Gastrocnemius medialis (tissue), 4 donors: ENCODE measurements around the gene TBCK. TPM values are rescaled to one million over a fixed set of nuclear protein-coding genes. Genes with fewer than 3 reads are reported as not detected.

Experiments
- ATAC-seq, 2 donors: fragments of 150-250 bp; one replicate each; pipeline ENCODE4 v1.9.1; 2016
- DNase-seq, 2 donors: peaks; one replicate each; pipeline ENCODE4 v3.0.0-alpha.2; 2019
- H3K27ac ChIP-seq, 4 donors: fragments of 200-600 bp; sonication (generic); 1 replicate in 1 of 4; 2 replicates in 3 of 4; pipeline ENCODE4 v1.5.1; 2016 to 2018; ENCODE audit warnings: mild to moderate bottlenecking in 2 of 4, moderate library complexity in 1 of 4
- H3K27me3 ChIP-seq, 3 donors: fragments of 200-600 bp; sonication (generic) in 2 of 3; 1 replicate in 1 of 3; 2 replicates in 2 of 3; pipeline versions ENCODE4 v1.5.1 to v1.6.0; 2016 to 2019; ENCODE audit warnings: mild to moderate bottlenecking in 1 of 3, moderate library complexity in 1 of 3
- H3K36me3 ChIP-seq, 2 donors: fragments of 200-600 bp; sonication (generic) in 1 of 2; one replicate each; pipeline ENCODE4 v1.5.1; 2017 to 2018
- H3K4me1 ChIP-seq, 2 donors: fragments of 200-600 bp; sonication (generic) in 1 of 2; one replicate each; pipeline ENCODE4 v1.5.1; 2016 to 2017; ENCODE audit warnings: mild to moderate bottlenecking in 2 of 2
- H3K4me3 ChIP-seq, 4 donors: fragments of 200-600 bp; sonication (generic) in 3 of 4; 1 replicate in 1 of 4; 2 replicates in 3 of 4; pipeline ENCODE4 v1.5.1; 2016 to 2019; ENCODE audit warnings: mild to moderate bottlenecking in 2 of 4
- H3K9me3 ChIP-seq, 3 donors: fragments of 200-600 bp; sonication (generic) in 2 of 3; 1 replicate in 1 of 3; 2 replicates in 2 of 3; pipeline ENCODE4 v1.5.1; 2016 to 2019
- POLR2A ChIP-seq, 2 donors: fragments of 450-650 bp; IDR thresholded peaks; one replicate each; pipeline ENCODE4 v1.6.1; 2017; ENCODE audit warnings: antibody characterized with exemption in 2 of 2, mild to moderate bottlenecking in 2 of 2, moderate library complexity in 2 of 2
- in situ Hi-C, 4 donors: fragments of 200-750 bp; cut with MboI; loops; one replicate each; pipeline versions ENCODE4 v1.15.0 to v1.8.0; 2017; ENCODE audit warnings: low sequenced_read_pairs in 4 of 4
- intact Hi-C: fragments of 100-400 bp; cut with DNase I; formaldehyde crosslinking; loops from one replicate; pipeline ENCODE4 v1.15.1; 2023; ENCODE audit warnings: low total_unique reads
- total RNA-seq, 4 donors: library from RNA; depleted of rRNA; stranded (reverse); fragments of >200 nt; gene quantifications; one replicate each; pipeline versions ENCODE4 v1.1.0 to v1.2.3, GENCODE V29; 2016
- TF ChIP-seq, protein P1 (sequence below), 5 experiments: fragments of 450-650 bp in 3 of 5; fragments of 200-600 bp in 2 of 5; sonication (generic) in 2 of 5; IDR thresholded peaks in 4 of 5; conservative IDR thresholded peaks in 1 of 5; 1 replicate in 4 of 5; 2 replicates in 1 of 5; pipeline ENCODE4 v1.5.1; 2016 to 2019; ENCODE audit warnings: antibody characterized with exemption in 5 of 5, mild to moderate bottlenecking in 3 of 5, moderate library complexity in 3 of 5

The TBCK gene
- total RNA-seq, 4 donors from 2014 or later = 8.1 to 17.7 (median 12.2) TPM

DNA sequence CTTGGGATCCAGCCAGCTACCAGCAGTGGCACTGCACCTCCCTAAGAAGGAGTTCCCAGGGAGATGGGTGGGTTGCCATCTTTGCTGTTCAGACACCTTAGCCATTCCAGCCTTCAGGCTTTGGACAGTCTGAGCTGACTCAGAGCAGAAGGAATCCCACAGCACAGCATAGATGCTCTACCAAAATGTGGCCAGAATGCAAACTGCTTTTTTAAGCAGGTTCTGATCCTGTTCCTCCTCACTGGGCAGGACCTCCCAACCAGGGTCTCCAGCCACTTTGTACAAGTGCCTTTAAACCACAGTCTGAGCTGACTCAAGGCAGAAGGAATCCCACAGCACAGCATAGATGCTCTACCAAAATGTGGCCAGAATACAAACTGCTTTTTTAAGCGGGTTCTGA, 211.7 kb downstream of the TBCK start:
- ATAC-seq = no peak
- in situ Hi-C loops (no loop called here), intact Hi-C loops (no loop called here)
- Histone ChIP-seq H3K36me3 (peaks cover 0 to 14% of the 10 kb centered on the region in 2 donors), H3K9me3 (no peaks in the 10 kb centered on the region), H3K4me3 (no peak overlapping the region), H3K27ac (no peak overlapping the region), H3K4me1 (no peaks in the 10 kb centered on the region), H3K27me3 (no peaks in the 10 kb centered on the region)
- no peak for TF ChIP-seq POLR2A (IDR thresholded peaks at IDR 0.05)
- TF ChIP-seq, protein P1, sequence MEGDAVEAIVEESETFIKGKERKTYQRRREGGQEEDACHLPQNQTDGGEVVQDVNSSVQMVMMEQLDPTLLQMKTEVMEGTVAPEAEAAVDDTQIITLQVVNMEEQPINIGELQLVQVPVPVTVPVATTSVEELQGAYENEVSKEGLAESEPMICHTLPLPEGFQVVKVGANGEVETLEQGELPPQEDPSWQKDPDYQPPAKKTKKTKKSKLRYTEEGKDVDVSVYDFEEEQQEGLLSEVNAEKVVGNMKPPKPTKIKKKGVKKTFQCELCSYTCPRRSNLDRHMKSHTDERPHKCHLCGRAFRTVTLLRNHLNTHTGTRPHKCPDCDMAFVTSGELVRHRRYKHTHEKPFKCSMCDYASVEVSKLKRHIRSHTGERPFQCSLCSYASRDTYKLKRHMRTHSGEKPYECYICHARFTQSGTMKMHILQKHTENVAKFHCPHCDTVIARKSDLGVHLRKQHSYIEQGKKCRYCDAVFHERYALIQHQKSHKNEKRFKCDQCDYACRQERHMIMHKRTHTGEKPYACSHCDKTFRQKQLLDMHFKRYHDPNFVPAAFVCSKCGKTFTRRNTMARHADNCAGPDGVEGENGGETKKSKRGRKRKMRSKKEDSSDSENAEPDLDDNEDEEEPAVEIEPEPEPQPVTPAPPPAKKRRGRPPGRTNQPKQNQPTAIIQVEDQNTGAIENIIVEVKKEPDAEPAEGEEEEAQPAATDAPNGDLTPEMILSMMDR (IDR thresholded peaks at IDR 0.05 in 4 of 5, conservative IDR thresholded peaks at IDR 0.05 in 1 of 5) = no peak
- DNase-seq = no peak

DNA sequence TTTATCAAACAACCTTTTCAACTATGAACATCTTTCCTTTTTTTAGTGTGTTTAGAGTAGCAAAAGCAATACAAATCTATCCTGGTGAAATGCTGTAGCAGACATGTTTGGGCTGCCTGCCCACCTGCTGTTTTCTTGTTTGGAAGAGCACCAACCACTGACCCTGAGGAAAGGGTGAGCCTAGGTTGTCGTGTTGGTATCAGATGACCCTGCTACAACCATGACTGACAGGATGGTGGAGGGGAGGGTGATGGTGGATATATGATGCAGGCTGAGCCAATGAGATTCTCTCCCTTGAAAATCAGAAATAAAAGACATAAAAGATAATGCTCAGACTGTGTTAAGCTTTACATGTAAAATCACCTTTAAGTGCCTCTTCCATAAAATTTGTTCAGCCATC, 219.6 kb downstream of the TBCK start:
- Histone ChIP-seq H3K36me3 (peaks cover 0 to 20% of the 10 kb centered on the region in 2 donors), H3K4me3 (no peak overlapping the region), H3K27ac (no peak overlapping the region), H3K27me3 (no peaks in the 10 kb centered on the region), H3K4me1 (no peaks in the 10 kb centered on the region), H3K9me3 (no peaks in the 10 kb centered on the region)
- DNase-seq (no peak), ATAC-seq (no peak)
- intact Hi-C loops = no loop called here
- TF ChIP-seq, protein P1 (IDR thresholded peaks at IDR 0.05 in 4 of 5, conservative IDR thresholded peaks at IDR 0.05 in 1 of 5) = no peak
- TF ChIP-seq POLR2A (IDR thresholded peaks at IDR 0.05) = no peak
- in situ Hi-C loops = no loop called here

DNA sequence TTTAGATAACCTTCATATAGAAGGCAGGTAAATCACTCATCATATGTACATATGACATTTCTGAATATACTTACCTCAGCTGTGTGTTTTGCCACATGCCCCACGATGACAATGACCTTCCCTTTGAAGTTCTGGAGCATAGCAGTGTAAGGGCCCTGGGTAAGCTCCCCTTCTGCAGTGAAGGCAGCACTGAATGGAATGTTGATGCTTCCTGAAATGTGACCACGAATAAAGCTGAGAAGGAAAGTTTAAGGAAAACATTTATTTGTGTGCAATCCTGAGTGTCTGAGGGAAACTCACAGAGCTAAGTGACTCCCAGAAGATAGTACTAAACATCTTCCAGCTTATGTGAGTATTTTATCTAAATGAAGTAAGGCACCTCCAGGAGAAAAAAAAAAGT, 220.6 kb downstream of the TBCK start:
- no peak for DNase-seq
- peaks cover 0 to 30% of the 10 kb centered on the region in 2 donors for H3K36me3 ChIP-seq
- intact Hi-C loops = no loop called here
- in situ Hi-C loops = no loop called here
- peaks cover 0 to 7% (median 0%) of the 10 kb centered on the region in 3 donors for H3K9me3 ChIP-seq
- H3K27ac ChIP-seq = no peak overlapping the region
- TF ChIP-seq, protein P1 (IDR thresholded peaks at IDR 0.05 in 4 of 5, conservative IDR thresholded peaks at IDR 0.05 in 1 of 5) = no peak
- TF ChIP-seq POLR2A (IDR thresholded peaks at IDR 0.05) = no peak
- H3K4me1 ChIP-seq = no peaks in the 10 kb centered on the region
- H3K27me3 ChIP-seq = no peaks in the 10 kb centered on the region
- H3K4me3 ChIP-seq = no peak overlapping the region
- ATAC-seq = no peak

DNA sequence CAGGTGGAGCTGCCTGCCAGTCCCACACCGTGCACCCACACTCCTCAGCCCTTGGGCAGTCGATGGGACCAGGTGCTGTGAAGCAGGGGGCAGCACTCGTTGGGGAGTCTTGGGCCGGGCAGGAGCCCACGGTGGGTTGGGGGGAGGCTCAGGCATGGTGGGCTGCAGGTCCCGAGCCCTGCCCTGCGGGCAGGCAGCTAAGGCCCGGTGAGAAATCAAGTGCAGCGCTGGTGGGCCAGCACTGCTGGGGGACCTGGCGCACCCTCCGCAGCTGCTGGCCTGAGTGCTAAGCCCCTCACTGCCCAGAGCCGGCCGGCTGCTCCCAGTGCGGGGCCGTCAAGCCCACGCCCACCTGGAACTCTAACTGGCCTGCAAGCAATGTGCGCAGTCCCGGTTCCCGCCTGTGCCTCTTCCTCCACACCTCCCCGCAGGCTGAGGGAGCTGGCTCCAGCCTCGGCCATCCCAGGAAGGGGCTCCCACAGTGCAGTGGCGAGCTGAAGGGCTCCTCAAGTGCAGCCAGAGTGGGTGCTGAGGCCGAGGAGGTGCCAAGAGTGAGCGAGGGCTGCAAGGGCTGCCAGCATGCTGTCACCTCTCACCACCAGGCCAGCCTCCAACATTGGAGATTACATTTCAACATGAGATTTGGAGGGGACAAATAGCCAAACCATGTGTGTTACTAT, 223.5 kb downstream of the TBCK start:
- in situ Hi-C loops (no loop called here), intact Hi-C loops (no loop called here)
- Histone ChIP-seq H3K36me3 (peaks cover 0 to 51% of the 10 kb centered on the region in 2 donors), H3K4me1 (no peaks in the 10 kb centered on the region), H3K9me3 (peaks cover 0 to 14% (median 0%) of the 10 kb centered on the region in 3 donors), H3K27me3 (no peaks in the 10 kb centered on the region), H3K27ac (no peak overlapping the region), H3K4me3 (no peak overlapping the region)
- no peak for DNase-seq
- TF ChIP-seq, protein P1 (IDR thresholded peaks at IDR 0.05 in 4 of 5, conservative IDR thresholded peaks at IDR 0.05 in 1 of 5) = no peak
- no peak for TF ChIP-seq POLR2A (IDR thresholded peaks at IDR 0.05)
- no peak for ATAC-seq

DNA sequence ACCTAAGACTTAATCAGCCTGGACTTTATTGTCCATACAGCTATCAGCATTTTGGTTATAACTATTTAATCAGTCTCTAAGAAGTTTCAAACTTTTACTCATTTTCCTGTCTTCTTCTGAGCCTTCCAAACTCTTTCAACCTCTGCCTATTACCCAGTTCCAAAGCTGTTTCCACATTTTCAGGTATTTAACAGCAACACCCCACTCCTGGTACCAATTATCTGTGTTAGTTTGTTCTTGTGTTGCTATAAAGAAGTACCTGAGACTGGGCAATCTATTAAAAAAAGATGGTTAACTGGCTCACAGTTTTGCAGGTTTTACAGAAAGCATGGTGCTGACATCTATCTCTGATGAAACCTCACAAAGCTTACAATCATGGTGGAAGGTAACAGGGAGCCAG, 225.2 kb downstream of the TBCK start:
- Histone ChIP-seq H3K4me3 (no peak overlapping the region), H3K27ac (no peak overlapping the region), H3K27me3 (no peaks in the 10 kb centered on the region), H3K9me3 (peaks cover 0 to 14% (median 0%) of the 10 kb centered on the region in 3 donors), H3K36me3 (peaks cover 0 to 51% of the 10 kb centered on the region in 2 donors), H3K4me1 (no peaks in the 10 kb centered on the region)
- no peak for ATAC-seq
- intact Hi-C loops (no loop called here), in situ Hi-C loops (no loop called here)
- TF ChIP-seq POLR2A (IDR thresholded peaks at IDR 0.05) = no peak
- TF ChIP-seq, protein P1 (IDR thresholded peaks at IDR 0.05 in 4 of 5, conservative IDR thresholded peaks at IDR 0.05 in 1 of 5) = no peak
- DNase-seq = no peak
